ENCODE measurements around the gene DCTN2.
A peak's percentile ranks its signal among the peaks of the same experiment; 100 is the strongest.

The DCTN2 gene

GRCh38 chr12:57531836-57532235 lies 15.2 kb downstream of the DCTN2 start:
- H3K9ac ChIP-seq (ENCODE audit: low read depth, low read length) = no peak overlapping the region
- H3K27me3 ChIP-seq (ENCODE audit: insufficient read depth, low read length) = no peaks in the 10 kb centered on the region
- H3K9me3 ChIP-seq (ENCODE audit: insufficient read depth, low read depth, low read length) = no peaks in the 10 kb centered on the region
- no peak overlapping the region for H3K27ac ChIP-seq (ENCODE audit: low read length)
- peaks cover 86% of the 10 kb centered on the region for H3K36me3 ChIP-seq (ENCODE audit: insufficient read depth, low read depth, low read length)
- 0 out of 2 replicates have a peak, but pooled peaks cover 5% of the 10 kb centered on the region for H3K4me1 ChIP-seq (ENCODE audit: insufficient read depth, low read length)
- no peak overlapping the region for H3K4me3 ChIP-seq (ENCODE audit: low read length)

GRCh38 chr12:57530396-57531142 lies 16.4 kb downstream of the DCTN2 start:
- Histone ChIP-seq H3K27ac (ENCODE audit: low read length) (no peak overlapping the region), H3K27me3 (ENCODE audit: insufficient read depth, low read length) (no peaks in the 10 kb centered on the region), H3K36me3 (ENCODE audit: insufficient read depth, low read depth, low read length) (peaks cover 90% of the 10 kb centered on the region), H3K9me3 (ENCODE audit: insufficient read depth, low read depth, low read length) (no peaks in the 10 kb centered on the region), H3K9ac (ENCODE audit: low read depth, low read length) (no peak overlapping the region), H3K4me3 (ENCODE audit: low read length) (no peak overlapping the region), H3K4me1 (ENCODE audit: insufficient read depth, low read length) (no peaks in the 10 kb centered on the region)

GRCh38 chr12:57529831-57530230 lies 17.2 kb downstream of the DCTN2 start:
- Histone ChIP-seq H3K27ac (ENCODE audit: low read length) (no peak overlapping the region), H3K4me1 (ENCODE audit: insufficient read depth, low read length) (no peaks in the 10 kb centered on the region), H3K4me3 (ENCODE audit: low read length) (no peak overlapping the region), H3K9me3 (ENCODE audit: insufficient read depth, low read depth, low read length) (no peaks in the 10 kb centered on the region), H3K27me3 (ENCODE audit: insufficient read depth, low read length) (no peaks in the 10 kb centered on the region), H3K9ac (ENCODE audit: low read depth, low read length) (no peak overlapping the region), H3K36me3 (ENCODE audit: insufficient read depth, low read depth, low read length) (peaks cover 84% of the 10 kb centered on the region)

GRCh38 chr12:57528831-57529555 lies 18.0 kb downstream of the DCTN2 start:
- Histone ChIP-seq H3K4me3 (ENCODE audit: low read length) (no peak overlapping the region), H3K36me3 (ENCODE audit: insufficient read depth, low read depth, low read length) (peaks cover 84% of the 10 kb centered on the region), H3K27ac (ENCODE audit: low read length) (no peak overlapping the region), H3K4me1 (ENCODE audit: insufficient read depth, low read length) (no peaks in the 10 kb centered on the region), H3K9ac (ENCODE audit: low read depth, low read length) (no peak overlapping the region; the same call in 1 of the 2 replicates), H3K9me3 (ENCODE audit: insufficient read depth, low read depth, low read length) (no peaks in the 10 kb centered on the region), H3K27me3 (ENCODE audit: insufficient read depth, low read length) (no peaks in the 10 kb centered on the region)

GRCh38 chr12:57528176-57528575 lies 18.8 kb downstream of the DCTN2 start:
- Histone ChIP-seq H3K36me3 (ENCODE audit: insufficient read depth, low read depth, low read length) (peaks cover 76% of the 10 kb centered on the region), H3K27me3 (ENCODE audit: insufficient read depth, low read length) (no peaks in the 10 kb centered on the region), H3K9ac (ENCODE audit: low read depth, low read length) (no peak overlapping the region), H3K9me3 (ENCODE audit: insufficient read depth, low read depth, low read length) (no peaks in the 10 kb centered on the region), H3K27ac (ENCODE audit: low read length) (no peak overlapping the region), H3K4me3 (ENCODE audit: low read length) (no peak overlapping the region), H3K4me1 (ENCODE audit: insufficient read depth, low read length) (no peaks in the 10 kb centered on the region; the same call in 1 of the 2 replicates)

- H3K9me3 ChIP-seq (ENCODE audit: insufficient read depth, low read depth, low read length) = no peaks in the 10 kb centered on the region
- no peaks in the 10 kb centered on the region for H3K27me3 ChIP-seq (ENCODE audit: insufficient read depth, low read length)
- no peak overlapping the region for H3K27ac ChIP-seq (ENCODE audit: low read length)
- H3K4me3 ChIP-seq (ENCODE audit: low read length) = no peak overlapping the region
- H3K36me3 ChIP-seq (ENCODE audit: insufficient read depth, low read depth, low read length) = peaks cover 67% of the 10 kb centered on the region
- H3K4me1 ChIP-seq (ENCODE audit: insufficient read depth, low read length) = no peaks in the 10 kb centered on the region; the same call in 1 of the 2 replicates
- H3K9ac ChIP-seq (ENCODE audit: low read depth, low read length) = no peak overlapping the region
Measured at GRCh38 chr12:57527184-57527583, 19.8 kb downstream of the DCTN2 start.

- Histone ChIP-seq H3K9ac (ENCODE audit: low read depth, low read length) (no peak overlapping the region), H3K4me3 (ENCODE audit: low read length) (no peak overlapping the region), H3K27ac (ENCODE audit: low read length) (no peak overlapping the region), H3K36me3 (ENCODE audit: insufficient read depth, low read depth, low read length) (peaks cover 61% of the 10 kb centered on the region), H3K4me1 (ENCODE audit: insufficient read depth, low read length) (peaks cover 5% of the 10 kb centered on the region; the same call in 1 of the 2 replicates), H3K27me3 (ENCODE audit: insufficient read depth, low read length) (no peaks in the 10 kb centered on the region; the same call in 1 of the 2 replicates), H3K9me3 (ENCODE audit: insufficient read depth, low read depth, low read length) (no peaks in the 10 kb centered on the region)
Measured at GRCh38 chr12:57526477-57527126, 20.4 kb downstream of the DCTN2 start.

GRCh38 chr12:57525615-57526383 lies 21.2 kb downstream of the DCTN2 start:
- Histone ChIP-seq H3K4me1 (ENCODE audit: insufficient read depth, low read length) (peaks cover 12% of the 10 kb centered on the region; the same call in 1 of the 2 replicates), H3K9ac (ENCODE audit: low read depth, low read length) (no peak overlapping the region), H3K27ac (ENCODE audit: low read length) (no peak overlapping the region), H3K36me3 (ENCODE audit: insufficient read depth, low read depth, low read length) (peaks cover 54% of the 10 kb centered on the region), H3K27me3 (ENCODE audit: insufficient read depth, low read length) (no peaks in the 10 kb centered on the region; the same call in 1 of the 2 replicates), H3K9me3 (ENCODE audit: insufficient read depth, low read depth, low read length) (no peaks in the 10 kb centered on the region), H3K4me3 (ENCODE audit: low read length) (no peak overlapping the region)

- Histone ChIP-seq H3K9ac (ENCODE audit: low read depth, low read length) (no peak overlapping the region), H3K4me3 (ENCODE audit: low read length) (no peak overlapping the region), H3K36me3 (ENCODE audit: insufficient read depth, low read depth, low read length) (peaks cover 46% of the 10 kb centered on the region), H3K9me3 (ENCODE audit: insufficient read depth, low read depth, low read length) (no peaks in the 10 kb centered on the region), H3K27me3 (ENCODE audit: insufficient read depth, low read length) (no peaks in the 10 kb centered on the region; the same call in 1 of the 2 replicates), H3K27ac (ENCODE audit: low read length) (no peak overlapping the region), H3K4me1 (ENCODE audit: insufficient read depth, low read length) (peaks cover 12% of the 10 kb centered on the region; the same call in 1 of the 2 replicates)
Measured at GRCh38 chr12:57524814-57525614, 22.0 kb downstream of the DCTN2 start.

GRCh38 chr12:57523706-57524614 lies 23.0 kb downstream of the DCTN2 start:
- Histone ChIP-seq H3K27ac (ENCODE audit: low read length) (no peak overlapping the region), H3K9me3 (ENCODE audit: insufficient read depth, low read depth, low read length) (no peaks in the 10 kb centered on the region), H3K9ac (ENCODE audit: low read depth, low read length) (peak overlapping the region; percentile 78; the same call in 1 of the 2 replicates), H3K4me1 (ENCODE audit: insufficient read depth, low read length) (peaks cover 12% of the 10 kb centered on the region; the same call in 1 of the 2 replicates), H3K4me3 (ENCODE audit: low read length) (peak overlapping the region; percentile 94), H3K36me3 (ENCODE audit: insufficient read depth, low read depth, low read length) (peaks cover 41% of the 10 kb centered on the region), H3K27me3 (ENCODE audit: insufficient read depth, low read length) (no peaks in the 10 kb centered on the region; the same call in 1 of the 2 replicates)

All from iPS-20b (cell line).